Measurements from ENCODE around the gene PKP4. TPM values are rescaled to one million over a fixed set of nuclear protein-coding genes. Genes with fewer than 3 reads are reported as not detected.
A peak's percentile ranks its signal among the peaks of the same experiment; 100 is the strongest.

Gene PKP4
- total and polyA plus RNA-seq, 2 donors (not counting 1 experiment from before 2014, with no cell fraction given): 44.5 to 56.3 TPM

GRCh38 chr2:158659483-158659882 lies 202.7 kb downstream of the PKP4 start:
- peaks cover under 1% of the 10 kb centered on the region for H3K4me1 ChIP-seq (ENCODE audit: control insufficient read depth, extremely low read depth, insufficient read depth, low read length)
- H4K20me1 ChIP-seq (ENCODE audit: control insufficient read depth, extremely low read depth, insufficient read depth, low read length): no peaks in the 10 kb centered on the region
- TF ChIP-seq, protein P1, sequence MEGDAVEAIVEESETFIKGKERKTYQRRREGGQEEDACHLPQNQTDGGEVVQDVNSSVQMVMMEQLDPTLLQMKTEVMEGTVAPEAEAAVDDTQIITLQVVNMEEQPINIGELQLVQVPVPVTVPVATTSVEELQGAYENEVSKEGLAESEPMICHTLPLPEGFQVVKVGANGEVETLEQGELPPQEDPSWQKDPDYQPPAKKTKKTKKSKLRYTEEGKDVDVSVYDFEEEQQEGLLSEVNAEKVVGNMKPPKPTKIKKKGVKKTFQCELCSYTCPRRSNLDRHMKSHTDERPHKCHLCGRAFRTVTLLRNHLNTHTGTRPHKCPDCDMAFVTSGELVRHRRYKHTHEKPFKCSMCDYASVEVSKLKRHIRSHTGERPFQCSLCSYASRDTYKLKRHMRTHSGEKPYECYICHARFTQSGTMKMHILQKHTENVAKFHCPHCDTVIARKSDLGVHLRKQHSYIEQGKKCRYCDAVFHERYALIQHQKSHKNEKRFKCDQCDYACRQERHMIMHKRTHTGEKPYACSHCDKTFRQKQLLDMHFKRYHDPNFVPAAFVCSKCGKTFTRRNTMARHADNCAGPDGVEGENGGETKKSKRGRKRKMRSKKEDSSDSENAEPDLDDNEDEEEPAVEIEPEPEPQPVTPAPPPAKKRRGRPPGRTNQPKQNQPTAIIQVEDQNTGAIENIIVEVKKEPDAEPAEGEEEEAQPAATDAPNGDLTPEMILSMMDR (conservative IDR thresholded peaks at IDR 0.05 in 1 of 2, IDR thresholded peaks at IDR 0.05 in 1 of 2; ENCODE audit: low read depth in 1 of 2, low read length in 2 of 2): no peak
- TF ChIP-seq EZH2 (IDR thresholded peaks at IDR 0.05; ENCODE audit: low read length, missing control alignments): no peak
- no peaks in the 10 kb centered on the region for H3K27me3 ChIP-seq (ENCODE audit: control insufficient read depth, insufficient read depth, low read length)
- no peak overlapping the region for H3K4me2 ChIP-seq (ENCODE audit: extremely low read depth, insufficient read depth, low read length)
- H3K9ac ChIP-seq (ENCODE audit: insufficient read depth, low read length): no peak overlapping the region
- H2AFZ ChIP-seq (ENCODE audit: low read length): no peak overlapping the region
- DNase-seq (ENCODE audit: low read depth in 2 of 2): peak in 1 of 2 donors; percentile 20
- H3K36me3 ChIP-seq (ENCODE audit: control insufficient read depth, insufficient read depth, low read length): peaks cover 8% of the 10 kb centered on the region
- no peak overlapping the region for H3K27ac ChIP-seq (ENCODE audit: insufficient read depth, low read length)
- no peak overlapping the region for H3K4me3 ChIP-seq (replicated peaks in 1 of 4; ENCODE audit: control extremely low read depth in 1 of 4, insufficient read depth in 1 of 4, low read depth in 3 of 4, low read length in 4 of 4)
- H3K9me3 ChIP-seq (ENCODE audit: control insufficient read depth, insufficient read depth, low read depth, low read length): no peaks in the 10 kb centered on the region
- no peaks in the 10 kb centered on the region for H3K79me2 ChIP-seq (ENCODE audit: control insufficient read depth, insufficient read depth, low read length)

DNA sequence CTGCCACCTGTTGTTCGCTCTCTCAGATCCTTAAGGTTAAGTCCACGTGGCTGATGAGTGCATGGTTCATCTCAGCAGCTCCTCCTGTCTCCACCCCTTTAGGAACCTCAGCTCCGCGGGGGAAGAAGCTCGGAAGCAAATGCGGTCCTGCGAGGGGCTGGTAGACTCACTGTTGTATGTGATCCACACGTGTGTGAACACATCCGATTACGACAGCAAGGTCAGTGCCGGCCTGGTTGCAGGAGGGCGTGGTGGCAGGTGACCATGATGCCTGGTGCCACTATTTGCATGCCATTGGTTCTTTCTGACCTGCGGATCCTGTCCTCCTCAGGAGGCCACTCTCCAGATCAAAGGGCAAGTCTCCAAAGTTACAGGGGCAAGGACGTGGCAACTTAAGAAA lies 204.5 kb downstream of the PKP4 start:
- no peak overlapping the region for H3K9ac ChIP-seq (ENCODE audit: insufficient read depth, low read length)
- H3K79me2 ChIP-seq (ENCODE audit: control insufficient read depth, insufficient read depth, low read length): no peaks in the 10 kb centered on the region
- H3K27ac ChIP-seq (ENCODE audit: insufficient read depth, low read length): no peak overlapping the region
- no peak for TF ChIP-seq EZH2 (IDR thresholded peaks at IDR 0.05; ENCODE audit: low read length, missing control alignments)
- TF ChIP-seq, protein P1 (conservative IDR thresholded peaks at IDR 0.05 in 1 of 2, IDR thresholded peaks at IDR 0.05 in 1 of 2; ENCODE audit: low read depth in 1 of 2, low read length in 2 of 2): no peak
- H3K36me3 ChIP-seq (ENCODE audit: control insufficient read depth, insufficient read depth, low read length): peaks cover 8% of the 10 kb centered on the region
- H3K4me2 ChIP-seq (ENCODE audit: extremely low read depth, insufficient read depth, low read length): no peak overlapping the region
- H3K4me1 ChIP-seq (ENCODE audit: control insufficient read depth, extremely low read depth, insufficient read depth, low read length): peaks cover 9% of the 10 kb centered on the region
- no peaks in the 10 kb centered on the region for H4K20me1 ChIP-seq (ENCODE audit: control insufficient read depth, extremely low read depth, insufficient read depth, low read length)
- no peak overlapping the region for H3K4me3 ChIP-seq (replicated peaks in 1 of 4; ENCODE audit: control extremely low read depth in 1 of 4, insufficient read depth in 1 of 4, low read depth in 3 of 4, low read length in 4 of 4)
- H3K9me3 ChIP-seq (ENCODE audit: control insufficient read depth, insufficient read depth, low read depth, low read length): no peaks in the 10 kb centered on the region
- H3K27me3 ChIP-seq (ENCODE audit: control insufficient read depth, insufficient read depth, low read length): no peaks in the 10 kb centered on the region
- no peak overlapping the region for H2AFZ ChIP-seq (ENCODE audit: low read length)
- DNase-seq (ENCODE audit: low read depth in 2 of 2): no peak

- no peak overlapping the region for H3K9ac ChIP-seq (ENCODE audit: insufficient read depth, low read length)
- DNase-seq (ENCODE audit: low read depth in 2 of 2): no peak
- H3K9me3 ChIP-seq (ENCODE audit: control insufficient read depth, insufficient read depth, low read depth, low read length): no peaks in the 10 kb centered on the region
- H3K36me3 ChIP-seq (ENCODE audit: control insufficient read depth, insufficient read depth, low read length): peaks cover 8% of the 10 kb centered on the region
- H3K79me2 ChIP-seq (ENCODE audit: control insufficient read depth, insufficient read depth, low read length): no peaks in the 10 kb centered on the region
- no peaks in the 10 kb centered on the region for H4K20me1 ChIP-seq (ENCODE audit: control insufficient read depth, extremely low read depth, insufficient read depth, low read length)
- TF ChIP-seq EZH2 (IDR thresholded peaks at IDR 0.05; ENCODE audit: low read length, missing control alignments): no peak
- TF ChIP-seq, protein P1 (conservative IDR thresholded peaks at IDR 0.05 in 1 of 2, IDR thresholded peaks at IDR 0.05 in 1 of 2; ENCODE audit: low read depth in 1 of 2, low read length in 2 of 2): no peak
- no peak overlapping the region for H3K4me3 ChIP-seq (replicated peaks in 1 of 4; ENCODE audit: control extremely low read depth in 1 of 4, insufficient read depth in 1 of 4, low read depth in 3 of 4, low read length in 4 of 4)
- H3K4me2 ChIP-seq (ENCODE audit: extremely low read depth, insufficient read depth, low read length): no peak overlapping the region
- H3K4me1 ChIP-seq (ENCODE audit: control insufficient read depth, extremely low read depth, insufficient read depth, low read length): peaks cover 17% of the 10 kb centered on the region
- H3K27me3 ChIP-seq (ENCODE audit: control insufficient read depth, insufficient read depth, low read length): no peaks in the 10 kb centered on the region
- no peak overlapping the region for H2AFZ ChIP-seq (ENCODE audit: low read length)
- no peak overlapping the region for H3K27ac ChIP-seq (ENCODE audit: insufficient read depth, low read length)
These were observed 205.7 kb downstream of the PKP4 start for GRCh38 chr2:158662421-158662820.
